Keratinocyte (primary cell): ENCODE data around the gene SETBP1. TPM values are rescaled to one million over a fixed set of nuclear protein-coding genes. Genes with fewer than 3 reads are reported as not detected.

Experiments
- DNase-seq: peaks from one replicate; pipeline ENCODE4 v3.0.0-alpha.2; 2011; ENCODE audit warnings: low read depth, missing footprints, low spot score
- FAIRE-seq: peaks from 2 replicates; lab custom pipeline; 2011; peaks lifted over from hg19 to GRCh38; lab: Jason Lieb, UNC
- H2AFZ ChIP-seq: 2 replicates; pipeline ENCODE4 v1.6.0; 2012; ENCODE audit warnings: low read length, control low read depth, inconsistent platforms; ENCODE audit not compliant: control insufficient read depth
- H3K27ac ChIP-seq: 2 replicates; pipeline ENCODE4 v1.5.1; 2011; ENCODE audit warnings: low read length; ENCODE audit not compliant: control insufficient read depth, insufficient read depth
- H3K27me3 ChIP-seq: 3 replicates; pipeline ENCODE4 v1.6.0; 2011; ENCODE audit warnings: low read length; ENCODE audit not compliant: control insufficient read depth, insufficient read depth; ENCODE audit errors: extremely low read depth
- H3K36me3 ChIP-seq, 2 experiments: 2 replicates in 1 of 2; 3 replicates in 1 of 2; pipeline ENCODE4 v1.5.1; 2011; ENCODE audit warnings: low read length in 2 of 2, mild to moderate bottlenecking in 1 of 2; ENCODE audit not compliant: control insufficient read depth in 2 of 2, insufficient read depth in 2 of 2; ENCODE audit errors: extremely low read depth in 1 of 2
- H3K4me1 ChIP-seq: 3 replicates; pipeline ENCODE4 v1.5.1; 2011; ENCODE audit warnings: low read length; ENCODE audit not compliant: control insufficient read depth, insufficient read depth; ENCODE audit errors: extremely low read depth
- H3K4me2 ChIP-seq: 3 replicates; pipeline ENCODE4 v1.6.0; 2011; ENCODE audit warnings: low read depth, low read length; ENCODE audit not compliant: control insufficient read depth, insufficient read depth; ENCODE audit errors: extremely low read depth
- H3K4me3 ChIP-seq, 3 experiments: fragments of 200-600 bp in 1 of 3; sonication (generic) in 1 of 3; 2 replicates in 2 of 3; 3 replicates in 1 of 3; pipeline ENCODE4 v1.5.1; 2011 to 2016; ENCODE audit warnings: low read length in 3 of 3, mild to moderate bottlenecking in 3 of 3, control low read depth in 2 of 3, inconsistent platforms in 1 of 3, low read depth in 1 of 3, mixed read lengths in 1 of 3, mixed run types in 1 of 3, moderate library complexity in 1 of 3; ENCODE audit not compliant: control insufficient read depth in 2 of 3, insufficient read depth in 2 of 3; ENCODE audit errors: extremely low read depth in 1 of 3
- H3K79me2 ChIP-seq: 2 replicates; pipeline ENCODE4 v1.6.0; 2012; ENCODE audit warnings: low read length; ENCODE audit not compliant: control insufficient read depth, insufficient read depth
- H3K9ac ChIP-seq: 3 replicates; pipeline ENCODE4 v1.6.0; 2011; ENCODE audit warnings: low read length; ENCODE audit not compliant: control insufficient read depth, insufficient read depth; ENCODE audit errors: extremely low read depth
- H3K9me1 ChIP-seq: 3 replicates; pipeline ENCODE4 v1.6.0; 2011; ENCODE audit warnings: low read length; ENCODE audit not compliant: control insufficient read depth, insufficient read depth; ENCODE audit errors: extremely low read depth
- H3K9me3 ChIP-seq: 2 replicates; pipeline ENCODE4 v1.5.1; 2012; ENCODE audit warnings: low read depth, low read length; ENCODE audit not compliant: control insufficient read depth
- H4K20me1 ChIP-seq: 3 replicates; pipeline ENCODE4 v1.6.0; 2011; ENCODE audit warnings: low read length; ENCODE audit not compliant: control insufficient read depth, insufficient read depth; ENCODE audit errors: extremely low read depth
- CTCF ChIP-seq, 3 experiments: IDR thresholded peaks in 1 of 3; conservative IDR thresholded peaks in 1 of 3; optimal IDR thresholded peaks in 1 of 3; 2 replicates in 2 of 3; 3 replicates in 1 of 3; pipeline versions ENCODE3 to v1.5.1; 2011; ENCODE audit warnings: low read length in 3 of 3, mild to moderate bottlenecking in 3 of 3, moderate library complexity in 2 of 3, control low read depth in 1 of 3, inconsistent platforms in 1 of 3; ENCODE audit not compliant: insufficient read depth in 2 of 3; ENCODE audit errors: extremely low read depth in 1 of 3
- EZH2 ChIP-seq: IDR thresholded peaks from one replicate; pipeline ENCODE4 v1.6.1; 2012; ENCODE audit warnings: inconsistent platforms, mild to moderate bottlenecking, low read length, moderate library complexity
- dilution Hi-C: fragments of 300-500 bp; cut with MboI; formaldehyde crosslinking; loops from one replicate; pipeline ENCODE4 v1.7.0; 2020; ENCODE audit warnings: low sequenced_read_pairs; ENCODE audit not compliant: extremely low pct_ligation_motif_present
- polyA plus RNA-seq, 5 experiments: library from polyadenylated mRNA; depleted of rRNA in 3 of 5; stranded (reverse) in 3 of 5; stranded (forward) in 1 of 5; unstranded in 1 of 5; fragments of >200 nt; gene quantifications; 1 replicate in 1 of 5; 2 replicates in 3 of 5; 3 replicates in 1 of 5; pipeline versions ENCODE4 v1.2.1 to v1.2.3, GENCODE V29; 2011 to 2012; ENCODE audit warnings: missing spikeins in 2 of 5, low read depth in 1 of 5, low replicate concordance in 1 of 5

The SETBP1 gene
- polyA plus RNA-seq, 1 donor (not counting 4 experiments of a cell fraction or from before 2014, with no cell fraction given): 3.3 TPM

GRCh38 chr18:44922968-44923367 lies 242.3 kb downstream of the SETBP1 start:
- Histone ChIP-seq H3K4me1 (no peaks in the 10 kb centered on the region), H3K4me3 (no peak overlapping the region), H3K27me3 (no peaks in the 10 kb centered on the region), H3K9ac (no peak overlapping the region), H3K9me3 (no peaks in the 10 kb centered on the region), H3K9me1 (no peaks in the 10 kb centered on the region), H3K27ac (no peak overlapping the region), H2AFZ (no peak overlapping the region), H3K79me2 (no peaks in the 10 kb centered on the region), H4K20me1 (no peaks in the 10 kb centered on the region), H3K36me3 (no peaks in the 10 kb centered on the region), H3K4me2 (no peak overlapping the region)
- FAIRE-seq: no peak
- DNase-seq: no peak
- TF ChIP-seq EZH2 (no peak), CTCF (optimal IDR thresholded peaks at IDR 0.05 in 1 of 3, IDR thresholded peaks at IDR 0.05 in 1 of 3, conservative IDR thresholded peaks at IDR 0.05 in 1 of 3; ENCODE audit: extremely low read depth in 1 of 3, insufficient read depth in 2 of 3, low read length in 3 of 3) (no peak)
- dilution Hi-C loops: no loop called here

- Histone ChIP-seq H3K9me3 (no peaks in the 10 kb centered on the region), H3K9ac (no peak overlapping the region), H3K4me2 (no peak overlapping the region), H3K27me3 (no peaks in the 10 kb centered on the region), H3K4me1 (no peaks in the 10 kb centered on the region), H2AFZ (no peak overlapping the region), H3K9me1 (no peaks in the 10 kb centered on the region), H3K36me3 (no peaks in the 10 kb centered on the region), H3K79me2 (no peaks in the 10 kb centered on the region), H4K20me1 (no peaks in the 10 kb centered on the region), H3K27ac (no peak overlapping the region), H3K4me3 (no peak overlapping the region)
- dilution Hi-C loops: no loop called here
- DNase-seq (no peak), FAIRE-seq (no peak)
- TF ChIP-seq CTCF (optimal IDR thresholded peaks at IDR 0.05 in 1 of 3, IDR thresholded peaks at IDR 0.05 in 1 of 3, conservative IDR thresholded peaks at IDR 0.05 in 1 of 3; ENCODE audit: extremely low read depth in 1 of 3, insufficient read depth in 2 of 3, low read length in 3 of 3): no peak
- no peak for TF ChIP-seq EZH2
Measured at GRCh38 chr18:44924785-44925499, 244.3 kb downstream of the SETBP1 start.
